Measurements from ENCODE around the gene CCDC188.
"Not testable (repeated sequence)": the region's sequence is repeated elsewhere in the genome, so short reads cannot be mapped to it uniquely, and the experiment has no call there.

CCDC188 gene

DNA sequence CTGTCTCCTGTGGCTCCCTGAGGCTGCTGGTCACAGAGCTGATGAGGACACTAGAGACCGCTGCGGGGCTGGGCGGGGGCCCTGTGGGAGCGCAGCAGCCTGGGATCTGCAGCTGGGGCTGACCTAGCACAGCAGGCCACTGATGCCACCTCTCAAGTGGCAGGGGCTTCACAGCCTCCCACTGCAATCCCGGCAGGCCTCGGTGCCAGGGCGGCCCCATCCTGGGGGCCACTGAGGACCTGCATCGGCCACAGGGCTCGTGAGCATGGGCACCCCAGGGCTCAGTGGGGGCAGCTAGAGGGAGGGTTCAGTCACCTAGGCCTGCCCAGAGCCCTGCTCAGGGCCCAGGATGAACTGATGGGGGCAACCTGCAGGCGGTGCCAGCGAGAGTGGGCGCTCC, 14.6 kb upstream of the CCDC188 start:
- H3K4me3 ChIP-seq (ENCODE audit: low read length), result no peak overlapping the region
- no peaks in the 10 kb centered on the region for H3K36me3 ChIP-seq (ENCODE audit: control insufficient read depth, low read length)
- TF ChIP-seq, protein P1, sequence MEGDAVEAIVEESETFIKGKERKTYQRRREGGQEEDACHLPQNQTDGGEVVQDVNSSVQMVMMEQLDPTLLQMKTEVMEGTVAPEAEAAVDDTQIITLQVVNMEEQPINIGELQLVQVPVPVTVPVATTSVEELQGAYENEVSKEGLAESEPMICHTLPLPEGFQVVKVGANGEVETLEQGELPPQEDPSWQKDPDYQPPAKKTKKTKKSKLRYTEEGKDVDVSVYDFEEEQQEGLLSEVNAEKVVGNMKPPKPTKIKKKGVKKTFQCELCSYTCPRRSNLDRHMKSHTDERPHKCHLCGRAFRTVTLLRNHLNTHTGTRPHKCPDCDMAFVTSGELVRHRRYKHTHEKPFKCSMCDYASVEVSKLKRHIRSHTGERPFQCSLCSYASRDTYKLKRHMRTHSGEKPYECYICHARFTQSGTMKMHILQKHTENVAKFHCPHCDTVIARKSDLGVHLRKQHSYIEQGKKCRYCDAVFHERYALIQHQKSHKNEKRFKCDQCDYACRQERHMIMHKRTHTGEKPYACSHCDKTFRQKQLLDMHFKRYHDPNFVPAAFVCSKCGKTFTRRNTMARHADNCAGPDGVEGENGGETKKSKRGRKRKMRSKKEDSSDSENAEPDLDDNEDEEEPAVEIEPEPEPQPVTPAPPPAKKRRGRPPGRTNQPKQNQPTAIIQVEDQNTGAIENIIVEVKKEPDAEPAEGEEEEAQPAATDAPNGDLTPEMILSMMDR (IDR thresholded peaks at IDR 0.05; ENCODE audit: low read depth, low read length, poor library complexity, severe bottlenecking), result no peak
- no peak for TF ChIP-seq EZH2phosphoT487 (IDR thresholded peaks at IDR 0.05; ENCODE audit: borderline replicate concordance, low read length)
- no peak overlapping the region for H3K27ac ChIP-seq (ENCODE audit: low read depth, low read length)
- H3K79me2 ChIP-seq (ENCODE audit: control insufficient read depth, low read length), result no peaks in the 10 kb centered on the region
- H3F3A ChIP-seq (ENCODE audit: control insufficient read depth, insufficient read depth), result no peaks in the 10 kb centered on the region
- no peaks in the 10 kb centered on the region; the same call in 1 of the 2 replicates for H3K9me3 ChIP-seq (ENCODE audit: control insufficient read depth, insufficient read depth, low read length)
- no peaks in the 10 kb centered on the region for H3K27me3 ChIP-seq (ENCODE audit: control insufficient read depth, low read length)
- no peak overlapping the region for H3K4me2 ChIP-seq (ENCODE audit: low read length)
- H3K4me1 ChIP-seq (ENCODE audit: control insufficient read depth, low read length), result no peaks in the 10 kb centered on the region
- H3K9me2 ChIP-seq (replicated peaks; ENCODE audit: control insufficient read depth, low read length), result no peaks in the 10 kb centered on the region
- no peaks in the 10 kb centered on the region for H4K20me1 ChIP-seq (ENCODE audit: control insufficient read depth, insufficient read depth, low read depth, low read length)

DNA sequence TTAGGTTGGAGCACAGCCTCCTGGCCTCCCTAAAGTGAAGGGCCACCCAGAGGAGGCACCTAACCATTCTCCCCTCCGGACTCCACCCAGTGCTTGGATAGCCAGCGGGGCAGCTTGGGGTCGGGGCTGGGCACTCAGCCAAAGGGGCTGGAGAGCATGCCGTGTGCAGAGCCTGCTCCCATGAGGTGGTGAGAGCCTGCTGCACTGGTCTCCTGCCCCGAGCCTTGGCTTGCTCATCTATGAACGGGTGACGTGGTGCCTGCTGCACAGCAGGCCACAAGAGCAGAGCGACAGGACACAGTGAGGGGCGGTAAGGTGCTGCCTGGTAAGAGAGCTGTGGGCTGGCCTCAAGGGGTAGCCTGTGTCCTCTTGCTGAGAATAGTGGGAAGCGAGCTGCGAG, 14.0 kb upstream of the CCDC188 start:
- Histone ChIP-seq H3K4me2 (ENCODE audit: low read length) (no peak overlapping the region), H3F3A (ENCODE audit: control insufficient read depth, insufficient read depth) (no peaks in the 10 kb centered on the region), H3K27me3 (ENCODE audit: control insufficient read depth, low read length) (no peaks in the 10 kb centered on the region), H3K27ac (ENCODE audit: low read depth, low read length) (no peak overlapping the region), H3K9me2 (replicated peaks; ENCODE audit: control insufficient read depth, low read length) (no peaks in the 10 kb centered on the region), H4K20me1 (ENCODE audit: control insufficient read depth, insufficient read depth, low read depth, low read length) (no peaks in the 10 kb centered on the region), H3K36me3 (ENCODE audit: control insufficient read depth, low read length) (no peaks in the 10 kb centered on the region), H3K79me2 (ENCODE audit: control insufficient read depth, low read length) (no peaks in the 10 kb centered on the region), H3K4me1 (ENCODE audit: control insufficient read depth, low read length) (no peaks in the 10 kb centered on the region), H3K9me3 (ENCODE audit: control insufficient read depth, insufficient read depth, low read length) (no peaks in the 10 kb centered on the region; the same call in 1 of the 2 replicates), H3K4me3 (ENCODE audit: low read length) (no peak overlapping the region)
- TF ChIP-seq, protein P1 (IDR thresholded peaks at IDR 0.05; ENCODE audit: low read depth, low read length, poor library complexity, severe bottlenecking), result no peak
- TF ChIP-seq EZH2phosphoT487 (IDR thresholded peaks at IDR 0.05; ENCODE audit: borderline replicate concordance, low read length), result no peak

DNA sequence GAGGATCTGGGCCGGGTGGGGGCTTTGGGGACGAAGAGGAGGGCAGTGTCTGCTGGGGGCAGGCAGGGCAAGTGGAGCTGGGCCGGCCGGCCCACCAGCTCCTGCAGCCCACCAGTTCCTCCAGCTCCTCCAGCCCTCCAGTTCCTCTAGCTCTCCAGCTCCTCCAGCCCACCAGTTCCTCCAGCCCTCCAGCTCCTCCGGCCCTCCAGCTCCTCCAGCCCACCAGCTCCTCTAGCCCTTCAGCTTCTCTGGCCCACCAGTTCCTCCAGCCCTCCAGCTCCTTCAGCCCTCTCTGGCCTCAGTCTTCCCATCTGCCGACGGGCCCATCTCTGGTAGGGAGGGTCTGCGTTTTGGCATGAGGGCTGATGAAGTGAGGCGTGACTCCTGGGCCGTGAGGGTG, 9.2 kb upstream of the CCDC188 start:
- Histone ChIP-seq H3K4me1 (ENCODE audit: control insufficient read depth, low read length) (no peaks in the 10 kb centered on the region), H3K36me3 (ENCODE audit: control insufficient read depth, low read length) (no peaks in the 10 kb centered on the region), H3K27ac (ENCODE audit: low read depth, low read length) (no peak overlapping the region), H4K20me1 (ENCODE audit: control insufficient read depth, insufficient read depth, low read depth, low read length) (no peaks in the 10 kb centered on the region), H3K79me2 (ENCODE audit: control insufficient read depth, low read length) (no peaks in the 10 kb centered on the region), H3K4me2 (ENCODE audit: low read length) (no peak overlapping the region), H3K4me3 (ENCODE audit: low read length) (no peak overlapping the region), H3F3A (ENCODE audit: control insufficient read depth, insufficient read depth) (no peaks in the 10 kb centered on the region), H3K9me3 (ENCODE audit: control insufficient read depth, insufficient read depth, low read length) (no peaks in the 10 kb centered on the region; the same call in 1 of the 2 replicates), H3K27me3 (ENCODE audit: control insufficient read depth, low read length) (0 out of 2 replicates have a peak, but pooled peaks cover 3% of the 10 kb centered on the region), H3K9me2 (replicated peaks; ENCODE audit: control insufficient read depth, low read length) (no peaks in the 10 kb centered on the region)
- TF ChIP-seq, protein P1 (IDR thresholded peaks at IDR 0.05; ENCODE audit: low read depth, low read length, poor library complexity, severe bottlenecking), result no peak
- TF ChIP-seq EZH2phosphoT487 (IDR thresholded peaks at IDR 0.05; ENCODE audit: borderline replicate concordance, low read length), result no peak

DNA sequence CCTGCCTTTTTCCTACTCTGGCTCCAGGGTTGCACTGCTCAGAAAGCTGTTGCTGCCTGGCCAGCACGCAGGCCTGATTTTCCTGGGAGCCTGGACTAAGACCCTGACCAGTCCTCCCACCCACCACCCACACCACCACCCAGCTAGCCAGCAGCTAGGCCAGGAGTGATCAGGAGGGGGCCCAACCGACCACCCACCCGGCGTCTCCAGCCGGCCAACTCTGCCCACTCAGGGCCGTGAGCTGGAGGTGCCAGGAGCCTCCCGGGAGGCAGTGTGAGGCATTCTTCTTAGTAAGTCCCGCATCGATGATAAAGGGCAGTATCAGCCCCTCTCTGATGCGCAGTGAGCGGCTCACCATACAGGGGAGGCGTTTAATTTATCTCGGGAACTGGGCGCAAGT, 8.7 kb upstream of the CCDC188 start:
- not testable (repeated sequence) for H3K27ac ChIP-seq (ENCODE audit: low read depth, low read length); H3F3A ChIP-seq (ENCODE audit: control insufficient read depth, insufficient read depth); H3K36me3 ChIP-seq (ENCODE audit: control insufficient read depth, low read length); H3K79me2 ChIP-seq (ENCODE audit: control insufficient read depth, low read length); H3K27me3 ChIP-seq (ENCODE audit: control insufficient read depth, low read length); H3K4me2 ChIP-seq (ENCODE audit: low read length); H4K20me1 ChIP-seq (ENCODE audit: control insufficient read depth, insufficient read depth, low read depth, low read length); H3K9me2 ChIP-seq (replicated peaks; ENCODE audit: control insufficient read depth, low read length); H3K9me3 ChIP-seq (ENCODE audit: control insufficient read depth, insufficient read depth, low read length); H3K4me1 ChIP-seq (ENCODE audit: control insufficient read depth, low read length); H3K4me3 ChIP-seq (ENCODE audit: low read length)

Data from DOHH2 (cell line).